ACC112 (cell line): ENCODE measurements around the gene NOD2.
A peak's percentile ranks its signal among the peaks of the same experiment; 100 is the strongest.

ENCODE experiments used
- H2AFZ ChIP-seq: fragments of 200-600 bp; sonication (generic); one replicate; pipeline ENCODE4 v1.6.0; 2017; ENCODE audit warnings: antibody characterized with exemption, low read length; ENCODE audit not compliant: unreplicated experiment
- H3K27ac ChIP-seq: fragments of 200-600 bp; sonication (generic); 2 replicates; pipeline ENCODE4 v1.5.1; 2014; ENCODE audit warnings: low read depth, mild to moderate bottlenecking, antibody characterized with exemption, low read length, moderate library complexity
- H3K27me3 ChIP-seq: fragments of 200-600 bp; sonication (generic); 2 replicates; pipeline ENCODE4 v1.6.1; 2014; ENCODE audit warnings: mild to moderate bottlenecking, antibody characterized with exemption, low read length, moderate library complexity, mixed read lengths; ENCODE audit not compliant: insufficient read depth
- H3K36me3 ChIP-seq: fragments of 200-600 bp; sonication (generic); 2 replicates; pipeline ENCODE4 v1.6.1; 2016; ENCODE audit warnings: mild to moderate bottlenecking, antibody characterized with exemption, low read length, moderate library complexity, mixed read lengths; ENCODE audit not compliant: insufficient read depth
- H3K4me1 ChIP-seq: fragments of 200-600 bp; sonication (generic); one replicate; pipeline ENCODE4 v1.6.1; 2016; ENCODE audit warnings: low read length, mixed read lengths; ENCODE audit not compliant: insufficient read depth, unreplicated experiment, control insufficient read depth
- H3K4me3 ChIP-seq: fragments of 200-600 bp; sonication (generic); 2 replicates; pipeline ENCODE4 v1.5.1; 2014; ENCODE audit warnings: mild to moderate bottlenecking, low read depth, low read length
- H3K79me2 ChIP-seq: fragments of 200-600 bp; sonication (generic); one replicate; pipeline ENCODE4 v1.6.0; 2016; ENCODE audit warnings: low read length; ENCODE audit not compliant: control insufficient read depth, unreplicated experiment, insufficient read depth

NOD2 gene

DNA sequence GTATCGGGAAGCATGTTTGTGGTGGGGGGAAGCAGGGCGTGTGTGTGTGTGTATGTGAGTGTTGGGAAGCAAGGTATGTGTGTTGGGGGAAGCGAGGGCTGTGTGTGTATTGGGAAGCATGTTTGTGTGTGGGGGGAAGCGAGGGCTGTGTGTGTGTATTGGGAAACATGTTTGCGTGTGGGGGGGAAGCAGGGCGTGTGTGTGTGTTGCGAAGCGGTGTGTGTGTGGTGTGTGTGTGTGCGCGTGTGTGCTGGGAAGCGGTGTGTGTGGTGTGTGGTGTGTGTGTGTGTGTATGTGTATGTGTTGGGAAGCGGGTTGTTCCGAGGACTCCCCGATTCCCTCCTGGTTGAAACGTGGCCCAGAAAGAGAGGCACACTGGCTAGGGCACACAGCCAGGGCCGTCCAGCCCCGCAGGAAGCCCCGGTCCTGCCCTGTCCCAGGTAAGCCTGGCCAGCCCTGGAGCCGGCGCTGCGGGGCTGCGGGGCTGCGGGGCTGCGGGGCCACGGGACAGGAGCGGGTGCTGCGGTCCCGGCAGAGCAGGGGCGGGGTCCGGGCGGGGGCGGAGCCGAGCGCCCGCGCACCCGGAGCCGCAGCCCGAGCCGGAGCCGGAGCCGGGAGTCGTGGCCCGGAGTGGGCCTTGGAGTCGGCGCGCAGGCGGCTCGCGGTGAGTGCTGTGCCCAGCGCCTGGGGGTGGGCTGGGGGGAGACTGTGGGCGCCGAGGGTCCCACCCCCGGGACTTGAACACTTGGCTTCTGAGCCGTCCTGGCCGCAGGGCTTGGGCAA is at the start of gene NOD2:
TSS of gene NOD2 (plus strand) at position 608 of the 783 bp plus-strand sequence. CDS start 5,890 bp downstream, outside the sequence.
- Histone ChIP-seq H3K79me2 (no peaks in the 10 kb centered on the region), H3K27ac (no peak within 1 kb of the TSS), H3K4me1 (peaks cover 12% of the 10 kb centered on the region), H3K27me3 (peaks cover 30% of the 10 kb centered on the region), H3K4me3 (peak within 1 kb of the TSS; percentile 74), H3K36me3 (no peaks in the 10 kb centered on the region), H2AFZ (peak within 1 kb of the TSS; percentile 78)

DNA sequence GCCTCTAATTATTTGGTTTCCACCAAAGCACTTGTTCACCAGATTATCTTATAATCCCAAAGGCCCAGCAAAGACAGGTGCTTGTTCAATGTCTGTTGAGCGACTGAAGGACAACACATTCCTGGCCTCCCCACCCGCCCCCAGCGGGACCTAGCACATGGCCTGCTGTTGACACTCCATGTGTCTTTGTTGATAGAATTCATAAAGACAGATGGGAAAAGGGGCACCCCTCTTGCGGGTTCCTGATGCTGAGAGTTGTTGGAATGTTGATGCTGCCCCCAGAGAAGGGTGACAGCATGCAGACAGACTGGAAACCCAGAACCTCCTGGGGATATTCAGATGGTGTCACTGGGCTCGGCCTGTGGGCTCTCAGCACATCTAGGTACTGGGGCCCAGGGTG is 49.2 kb upstream of the NOD2 start:
- H3K4me3 ChIP-seq, result no peak overlapping the region
- H3K4me1 ChIP-seq, result no peaks in the 10 kb centered on the region
- no peaks in the 10 kb centered on the region for H3K36me3 ChIP-seq
- peaks cover 85% of the 10 kb centered on the region for H3K27me3 ChIP-seq
- no peak overlapping the region for H2AFZ ChIP-seq
- H3K79me2 ChIP-seq, result no peaks in the 10 kb centered on the region
- no peak overlapping the region for H3K27ac ChIP-seq

DNA sequence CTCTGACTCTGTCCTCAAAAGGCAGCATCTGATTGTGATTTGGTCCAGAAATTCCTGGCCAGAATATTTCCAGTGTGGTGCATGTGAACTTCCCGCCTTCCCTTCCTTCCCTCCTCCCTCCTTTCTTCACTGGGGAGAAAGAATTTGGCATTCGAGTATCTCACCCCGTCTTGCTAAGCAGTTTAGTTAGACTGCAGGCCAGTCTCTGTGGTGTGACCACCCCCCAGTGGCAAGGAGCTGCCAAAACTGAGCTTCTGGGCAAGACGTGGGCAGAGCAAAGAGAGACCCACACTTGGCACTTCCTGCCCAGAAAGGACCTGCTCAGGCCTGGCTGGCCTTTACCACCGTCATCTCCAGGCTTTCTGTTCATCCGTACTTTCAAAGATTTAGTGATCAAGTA is 48.7 kb upstream of the NOD2 start:
- H3K4me1 ChIP-seq, result no peaks in the 10 kb centered on the region
- H3K36me3 ChIP-seq, result no peaks in the 10 kb centered on the region
- H3K27ac ChIP-seq, result no peak overlapping the region
- no peak overlapping the region for H3K4me3 ChIP-seq
- no peak overlapping the region for H2AFZ ChIP-seq
- H3K79me2 ChIP-seq, result no peaks in the 10 kb centered on the region
- H3K27me3 ChIP-seq, result peaks cover 84% of the 10 kb centered on the region

DNA sequence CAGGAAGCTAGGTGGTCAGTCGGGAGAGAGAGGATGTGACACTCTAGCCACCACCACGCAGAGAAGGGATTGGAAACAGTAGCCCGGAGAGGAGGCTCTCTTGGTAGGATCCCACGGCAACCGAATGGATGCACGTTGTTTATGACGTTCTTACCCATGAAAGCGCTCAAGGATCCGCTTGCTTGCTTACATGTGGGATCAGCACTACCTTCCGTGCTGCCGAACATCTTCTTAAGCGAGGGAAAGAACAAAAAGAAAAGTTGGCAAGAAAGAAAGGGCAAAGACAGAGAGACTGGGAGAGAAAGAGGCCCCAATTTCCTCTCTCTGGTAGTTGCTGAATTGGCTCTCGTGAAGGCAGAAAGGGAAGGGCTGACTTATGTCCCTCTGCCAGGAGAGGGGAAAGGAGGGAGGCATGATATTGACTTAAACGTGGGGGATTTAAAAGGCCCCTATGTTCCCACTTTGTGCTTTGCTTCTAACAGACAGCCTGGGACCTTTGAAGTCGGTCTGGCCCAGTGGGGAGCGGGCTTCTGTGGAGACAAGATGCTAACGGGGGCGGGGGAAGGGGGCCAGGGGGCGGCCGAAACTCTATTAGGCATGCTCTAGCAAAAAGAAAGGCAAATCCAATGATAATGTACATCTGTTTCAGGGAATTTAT is 47.7 kb upstream of the NOD2 start:
- no peaks in the 10 kb centered on the region for H3K4me1 ChIP-seq
- H3K27me3 ChIP-seq, result peaks cover 77% of the 10 kb centered on the region
- H3K36me3 ChIP-seq, result no peaks in the 10 kb centered on the region
- no peaks in the 10 kb centered on the region for H3K79me2 ChIP-seq
- no peak overlapping the region for H3K27ac ChIP-seq
- H2AFZ ChIP-seq, result no peak overlapping the region
- no peak overlapping the region for H3K4me3 ChIP-seq

DNA sequence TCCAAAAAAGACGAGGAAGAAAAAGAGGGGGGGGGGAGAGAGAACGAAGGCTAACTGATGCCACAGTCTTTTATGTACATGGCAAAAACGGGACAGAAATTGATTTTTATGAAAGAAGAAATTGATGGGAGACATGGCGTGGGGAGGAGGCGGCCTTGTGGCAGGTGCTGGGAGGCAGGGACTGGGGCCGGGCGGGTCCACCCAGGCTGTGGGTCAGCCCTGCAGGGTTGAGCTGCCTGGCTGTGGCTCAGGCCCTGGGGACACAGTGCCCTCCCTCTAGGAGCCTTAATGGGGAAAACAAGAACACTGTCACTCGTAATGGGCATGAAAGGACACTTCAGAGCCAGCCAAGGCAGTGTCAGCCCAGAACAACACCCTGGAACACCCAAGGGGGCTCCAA is 47.1 kb upstream of the NOD2 start:
- Histone ChIP-seq H3K4me1 (no peaks in the 10 kb centered on the region), H3K36me3 (no peaks in the 10 kb centered on the region), H3K4me3 (no peak overlapping the region), H3K27me3 (peaks cover 72% of the 10 kb centered on the region), H3K79me2 (no peaks in the 10 kb centered on the region), H3K27ac (no peak overlapping the region), H2AFZ (no peak overlapping the region)

DNA sequence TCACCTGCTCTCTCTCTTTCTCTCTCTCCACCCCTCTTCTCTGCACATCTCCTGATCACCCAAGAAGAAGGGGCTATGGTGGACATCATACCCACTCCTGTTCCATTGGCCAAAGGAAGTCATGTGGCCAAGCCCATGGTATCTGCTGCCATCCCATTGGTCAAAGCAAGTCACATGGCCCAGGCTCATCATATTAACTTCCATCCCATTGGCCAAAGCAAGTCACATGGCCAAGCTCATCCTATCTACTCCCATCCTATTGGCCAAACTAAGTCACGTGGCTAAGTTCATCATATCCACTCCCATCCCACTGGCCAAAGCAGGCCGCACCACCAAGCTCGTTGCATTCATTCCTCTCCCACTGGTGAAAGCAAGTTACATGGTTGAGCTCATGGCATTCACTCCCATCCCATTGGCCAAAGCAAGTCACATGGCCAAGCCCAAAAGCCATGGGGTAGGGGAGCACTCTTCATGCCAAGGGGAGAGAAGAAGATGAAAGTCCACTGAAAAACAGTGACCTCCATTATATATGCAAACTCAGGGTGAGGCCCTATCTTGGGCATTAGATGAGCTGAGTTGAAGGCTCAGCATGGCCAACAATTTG is 41.5 kb upstream of the NOD2 start:
- Histone ChIP-seq H3K4me3 (no peak overlapping the region), H3K27ac (no peak overlapping the region), H2AFZ (no peak overlapping the region), H3K36me3 (no peaks in the 10 kb centered on the region), H3K4me1 (no peaks in the 10 kb centered on the region), H3K27me3 (peaks cover 26% of the 10 kb centered on the region), H3K79me2 (no peaks in the 10 kb centered on the region)

DNA sequence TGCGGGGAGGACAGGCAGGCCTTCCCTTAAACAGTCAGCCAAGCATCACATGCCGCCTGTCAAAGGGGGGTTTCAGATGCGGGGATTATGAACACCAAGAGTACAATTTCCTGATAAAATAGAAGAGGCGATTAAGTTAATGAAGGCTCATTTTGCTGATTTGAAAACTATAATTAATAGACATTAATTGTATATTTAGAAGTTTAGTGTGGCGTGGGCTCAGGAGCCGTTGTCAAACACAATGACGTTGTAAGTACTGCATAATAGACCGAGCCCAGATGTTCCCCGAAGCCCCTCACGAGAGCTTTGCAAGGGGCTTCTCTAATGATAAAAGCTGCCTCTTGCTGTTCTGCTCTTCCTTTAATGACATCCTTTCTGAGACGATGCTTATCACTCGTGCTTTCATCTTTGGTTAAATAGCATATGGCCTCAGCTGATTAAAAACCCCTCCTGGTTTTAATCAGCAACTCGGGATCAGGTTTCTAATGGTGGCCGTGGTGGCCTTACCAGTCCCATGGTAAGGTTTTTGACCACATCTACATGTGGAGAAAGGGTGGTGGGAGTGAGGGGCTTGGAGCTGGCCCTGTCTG is 40.5 kb upstream of the NOD2 start:
- Histone ChIP-seq H2AFZ (no peak overlapping the region), H3K27ac (no peak overlapping the region), H3K79me2 (no peaks in the 10 kb centered on the region), H3K27me3 (peaks cover 17% of the 10 kb centered on the region), H3K36me3 (no peaks in the 10 kb centered on the region), H3K4me1 (no peaks in the 10 kb centered on the region), H3K4me3 (no peak overlapping the region)

DNA sequence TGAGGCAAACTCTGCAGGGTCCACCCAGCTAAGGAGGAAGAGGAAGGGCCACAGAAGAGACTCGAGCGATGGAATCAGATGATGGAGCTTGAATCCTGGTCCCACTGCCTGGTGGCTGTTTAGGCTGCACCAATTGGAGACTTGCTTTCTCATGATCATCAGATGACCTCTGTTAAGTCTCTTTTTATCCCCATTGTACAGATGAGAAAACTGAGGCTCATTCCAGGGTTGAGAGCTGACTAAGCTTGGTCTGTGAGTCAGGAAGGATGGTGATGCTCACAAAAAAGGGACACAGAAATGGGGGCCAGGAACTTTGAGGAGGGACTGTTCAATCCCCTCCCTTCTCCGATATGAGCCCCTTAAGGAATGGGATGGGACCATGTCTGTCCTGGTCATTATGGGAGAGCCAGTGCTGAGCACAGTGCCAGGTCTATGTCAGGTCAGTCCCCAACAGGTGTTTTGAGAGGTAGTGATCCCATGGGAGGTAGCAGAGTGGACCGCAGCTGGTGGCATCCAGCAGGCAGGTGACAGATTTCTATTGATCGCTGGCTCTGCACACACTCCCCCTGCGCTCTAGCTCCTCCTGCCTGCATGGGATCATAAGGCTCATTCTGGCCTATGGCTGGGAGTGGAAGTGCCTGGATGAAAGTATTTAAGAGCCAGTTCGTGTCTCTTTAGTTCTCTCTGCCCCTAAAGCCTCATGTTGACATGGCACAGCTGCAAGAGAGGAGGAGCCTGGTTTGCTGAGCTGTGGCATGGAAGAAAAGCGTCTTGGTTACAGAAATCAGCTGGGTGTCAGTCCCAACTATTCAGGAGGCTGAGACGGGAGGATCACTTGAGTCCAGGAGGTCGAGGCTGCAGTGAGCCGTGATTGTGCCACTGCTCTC is 39.5 kb upstream of the NOD2 start:
- no peak overlapping the region for H3K27ac ChIP-seq
- no peak overlapping the region for H2AFZ ChIP-seq
- H3K4me1 ChIP-seq, result no peaks in the 10 kb centered on the region
- H3K27me3 ChIP-seq, result peaks cover 8% of the 10 kb centered on the region
- no peaks in the 10 kb centered on the region for H3K79me2 ChIP-seq
- no peaks in the 10 kb centered on the region for H3K36me3 ChIP-seq
- H3K4me3 ChIP-seq, result no peak overlapping the region

DNA sequence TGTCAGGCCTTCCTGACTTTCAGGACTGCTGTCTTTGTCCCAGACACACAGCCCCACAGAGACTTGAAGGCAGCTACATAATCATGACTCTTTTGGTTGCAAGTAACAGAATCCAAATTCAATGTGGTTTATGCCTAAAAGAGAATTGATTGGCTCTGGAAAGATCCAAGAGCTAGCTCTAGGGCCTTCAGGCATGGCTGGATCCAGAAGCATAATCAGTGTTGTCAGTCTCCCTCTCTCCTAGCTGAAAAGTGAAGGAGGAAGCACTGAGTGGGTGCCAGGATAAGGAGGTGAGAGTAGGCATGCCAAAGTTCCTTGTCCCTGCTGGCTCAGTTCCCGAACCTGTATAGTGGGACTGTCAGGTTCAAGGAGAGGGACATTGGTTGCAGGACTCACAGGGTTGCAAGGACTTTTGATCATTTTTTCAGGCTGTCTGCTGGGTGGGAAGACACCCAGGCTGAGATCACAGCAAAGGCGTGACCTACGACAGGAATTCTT is 37.8 kb upstream of the NOD2 start:
- Histone ChIP-seq H3K27me3 (0 out of 2 replicates have a peak, but pooled peaks cover 2% of the 10 kb centered on the region), H3K4me3 (no peak overlapping the region), H3K27ac (no peak overlapping the region), H3K36me3 (no peaks in the 10 kb centered on the region), H3K4me1 (no peaks in the 10 kb centered on the region), H3K79me2 (no peaks in the 10 kb centered on the region), H2AFZ (no peak overlapping the region)

DNA sequence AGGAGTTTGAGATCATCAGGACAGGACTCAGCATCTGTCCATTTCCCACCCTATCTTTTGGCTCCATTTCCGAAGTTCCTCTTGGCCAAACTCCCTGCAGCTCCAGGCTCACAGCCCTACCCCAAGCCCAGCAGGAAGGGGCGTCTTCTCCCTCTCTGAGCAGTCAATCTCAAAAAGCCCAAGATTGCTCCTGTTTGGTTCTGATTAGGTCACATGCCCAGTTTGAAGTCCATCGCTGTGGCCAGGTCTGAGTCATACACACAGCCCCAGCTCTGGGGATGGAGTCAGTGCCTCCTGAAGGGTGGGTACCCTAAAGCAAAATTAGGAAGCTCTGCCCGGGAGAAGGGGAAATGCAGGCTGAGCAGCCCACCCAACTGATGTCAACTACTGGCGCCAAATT is 36.2 kb upstream of the NOD2 start:
- no peaks in the 10 kb centered on the region for H3K36me3 ChIP-seq
- H3K4me1 ChIP-seq, result no peaks in the 10 kb centered on the region
- H3K27ac ChIP-seq, result no peak overlapping the region
- no peaks in the 10 kb centered on the region for H3K79me2 ChIP-seq
- no peak overlapping the region for H2AFZ ChIP-seq
- 0 out of 2 replicates have a peak, but pooled peaks cover 2% of the 10 kb centered on the region for H3K27me3 ChIP-seq
- no peak overlapping the region for H3K4me3 ChIP-seq
